GM06990 (cell line): Measurements from ENCODE around the gene RGS16.

Source experiments
- DNase-seq: peaks from one replicate; pipeline ENCODE4 v3.0.0-alpha.2; 2011; ENCODE audit not compliant: insufficient read length; ENCODE audit errors: extremely low read depth
- H3K27me3 ChIP-seq: replicated peaks from 2 replicates; pipeline ENCODE4 v1.6.0; 2011; ENCODE audit warnings: low read length; ENCODE audit not compliant: control insufficient read depth, insufficient read depth
- H3K36me3 ChIP-seq: 2 replicates; pipeline ENCODE4 v1.5.1; 2011; ENCODE audit warnings: low read length; ENCODE audit not compliant: control insufficient read depth, insufficient read depth
- H3K4me3 ChIP-seq: replicated peaks from 2 replicates; pipeline ENCODE4 v1.5.1; 2011; ENCODE audit warnings: low read depth, mild to moderate bottlenecking, control low read depth, low read length
- CTCF ChIP-seq: IDR thresholded peaks from 2 replicates; pipeline ENCODE4 v1.5.1; 2011; ENCODE audit warnings: low read length, control low read depth, mild to moderate bottlenecking, inconsistent platforms; ENCODE audit not compliant: insufficient read depth, poor library complexity, severe bottlenecking

The RGS16 gene

DNA sequence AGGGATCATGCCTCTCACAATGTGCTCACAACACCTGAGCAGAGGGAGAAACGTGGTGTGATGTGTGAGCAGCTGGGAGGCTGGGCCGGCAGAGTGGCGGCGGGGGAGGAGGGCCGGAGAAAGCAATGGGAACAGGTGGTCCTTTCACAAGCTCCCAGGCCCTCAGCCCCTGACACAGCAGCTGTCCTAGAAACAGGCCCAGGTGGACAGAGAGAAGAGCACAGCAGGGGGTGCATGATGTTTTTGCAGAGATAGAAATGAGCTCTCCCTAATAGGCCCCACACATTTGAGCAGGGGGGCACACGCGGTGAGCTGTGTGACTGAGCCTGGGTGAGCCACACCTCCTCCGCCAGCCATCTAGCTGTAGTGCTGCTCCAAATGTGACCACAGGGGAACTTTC, 7.6 kb upstream of the RGS16 start:
- Histone ChIP-seq H3K36me3 (no peaks in the 10 kb centered on the region), H3K27me3 (no peaks in the 10 kb centered on the region), H3K4me3 (no peak overlapping the region)
- no peak for TF ChIP-seq CTCF
- DNase-seq, result no peak

DNA sequence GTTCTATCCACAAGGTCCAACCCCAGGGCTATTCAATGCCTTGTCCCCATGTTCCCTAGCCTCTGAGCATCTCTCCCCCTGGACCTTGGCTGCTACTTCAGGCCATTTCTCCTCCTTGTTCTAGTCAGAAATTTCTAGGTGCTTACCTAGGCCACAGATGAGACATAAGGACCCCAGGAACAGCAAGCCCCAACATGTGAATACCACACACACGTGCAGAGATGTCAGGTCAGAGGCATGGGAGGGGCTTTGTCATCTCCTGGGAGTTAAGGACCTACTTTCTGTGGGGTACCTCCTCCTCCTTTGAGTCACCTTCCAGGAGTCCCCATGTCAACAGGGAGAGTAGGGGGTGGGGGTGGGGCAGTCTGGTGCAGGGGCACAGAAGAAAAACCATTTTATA, 7.1 kb upstream of the RGS16 start:
- DNase-seq, result no peak
- no peaks in the 10 kb centered on the region for H3K36me3 ChIP-seq
- TF ChIP-seq CTCF, result no peak
- H3K27me3 ChIP-seq, result no peaks in the 10 kb centered on the region
- no peak overlapping the region for H3K4me3 ChIP-seq

- no peaks in the 10 kb centered on the region for H3K27me3 ChIP-seq
- no peak for TF ChIP-seq CTCF
- no peaks in the 10 kb centered on the region for H3K36me3 ChIP-seq
- H3K4me3 ChIP-seq, result no peak overlapping the region
- no peak for DNase-seq
Measured at GRCh38 chr1:182610606-182611194, 6.5 kb upstream of the RGS16 start.

GRCh38 chr1:182608845-182609610, 4.8 kb upstream of the RGS16 start:
- DNase-seq, result no peak
- no peak overlapping the region; the same call in 1 of the 2 replicates for H3K4me3 ChIP-seq
- no peak for TF ChIP-seq CTCF
- H3K36me3 ChIP-seq, result no peaks in the 10 kb centered on the region
- no peaks in the 10 kb centered on the region for H3K27me3 ChIP-seq

GRCh38 chr1:182608236-182608635, 4.0 kb upstream of the RGS16 start:
- H3K36me3 ChIP-seq, result no peaks in the 10 kb centered on the region
- no peak for DNase-seq
- H3K4me3 ChIP-seq, result no peak overlapping the region
- H3K27me3 ChIP-seq, result no peaks in the 10 kb centered on the region
- TF ChIP-seq CTCF, result no peak

DNA sequence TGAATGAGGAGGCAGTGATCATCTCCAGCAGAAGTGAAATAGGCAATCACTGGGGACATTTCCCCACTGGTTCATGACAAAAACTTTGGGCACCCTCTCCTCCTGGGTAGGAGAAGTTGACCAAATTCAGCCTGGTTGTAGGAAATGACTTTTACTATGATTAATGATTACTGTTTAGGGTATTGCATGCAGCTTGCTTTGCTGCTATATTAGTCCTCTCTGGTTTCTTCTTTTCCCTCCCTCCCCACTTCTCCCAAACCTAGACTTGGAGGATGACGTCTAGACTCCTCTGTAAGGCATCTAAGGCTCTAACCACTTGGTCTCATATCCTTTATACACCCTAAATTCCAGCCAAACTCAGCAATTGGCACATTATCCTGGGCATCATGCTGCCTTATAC, 3.4 kb upstream of the RGS16 start:
- Histone ChIP-seq H3K4me3 (no peak overlapping the region), H3K36me3 (no peaks in the 10 kb centered on the region), H3K27me3 (no peaks in the 10 kb centered on the region)
- no peak for TF ChIP-seq CTCF
- DNase-seq, result no peak
